Activated T-helper 1 cell treated with Interleukin-2 at 50 U/mL for 16 hours (primary cell): ENCODE data around the gene FAAP100.

Experiments
- DNase-seq: peaks from one replicate; pipeline ENCODE4 v3.0.0-alpha.2; 2020; ENCODE audit warnings: low read depth

Gene FAAP100

DNA sequence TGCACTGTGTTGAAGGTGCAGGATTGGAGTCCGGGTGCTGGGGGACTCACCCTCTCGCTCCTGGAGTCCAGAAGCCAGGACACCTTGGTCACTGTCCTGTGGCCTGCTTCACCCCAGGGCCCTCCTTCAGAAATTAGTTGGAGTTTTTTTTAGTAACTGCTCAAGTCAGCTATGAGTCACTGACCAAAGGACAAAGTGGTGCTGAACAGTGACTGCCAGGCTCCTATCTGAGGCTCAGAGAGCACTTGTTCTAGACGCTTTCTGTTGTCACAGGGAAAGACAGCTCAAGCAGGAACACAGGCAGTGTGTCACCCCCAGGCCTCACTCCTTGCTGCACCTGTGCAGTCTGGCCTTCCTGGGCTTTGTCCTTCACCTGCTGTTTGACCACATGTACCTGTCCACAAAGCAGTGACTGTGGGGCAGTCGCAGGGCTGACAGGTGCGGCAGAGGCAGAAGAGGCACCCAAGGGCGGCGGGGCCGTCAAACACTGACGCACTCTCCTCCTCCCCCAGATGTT, 4.1 kb upstream of the FAAP100 start:
- no peak for DNase-seq

DNA sequence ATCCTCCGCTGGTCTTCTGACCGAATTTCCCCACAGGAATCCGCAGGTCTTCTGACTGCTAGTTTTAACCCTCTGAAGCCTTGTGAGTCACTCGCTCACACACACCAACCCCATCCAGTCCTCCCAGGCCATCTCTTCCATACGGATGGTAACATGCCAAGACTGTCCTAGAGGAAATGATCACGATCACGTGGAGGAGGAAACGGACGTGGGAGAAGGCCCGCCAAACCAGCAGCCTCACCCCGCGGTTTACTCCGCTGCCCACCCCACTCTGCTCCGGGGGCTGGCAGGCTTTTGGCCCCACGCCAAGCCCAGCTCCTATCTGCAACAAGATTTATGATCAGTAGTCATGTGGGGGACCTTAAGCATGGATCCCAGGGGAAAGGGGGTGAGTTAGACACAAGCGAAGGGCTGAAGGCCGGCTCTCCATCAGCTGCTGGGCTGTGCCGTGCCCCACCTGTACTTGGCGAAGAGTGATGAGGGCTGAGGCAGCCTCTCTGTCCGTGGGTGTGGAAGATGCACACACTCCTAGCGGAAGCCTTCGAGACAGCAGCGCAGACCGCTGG, 1.5 kb upstream of the FAAP100 start:
- no peak for DNase-seq

DNA sequence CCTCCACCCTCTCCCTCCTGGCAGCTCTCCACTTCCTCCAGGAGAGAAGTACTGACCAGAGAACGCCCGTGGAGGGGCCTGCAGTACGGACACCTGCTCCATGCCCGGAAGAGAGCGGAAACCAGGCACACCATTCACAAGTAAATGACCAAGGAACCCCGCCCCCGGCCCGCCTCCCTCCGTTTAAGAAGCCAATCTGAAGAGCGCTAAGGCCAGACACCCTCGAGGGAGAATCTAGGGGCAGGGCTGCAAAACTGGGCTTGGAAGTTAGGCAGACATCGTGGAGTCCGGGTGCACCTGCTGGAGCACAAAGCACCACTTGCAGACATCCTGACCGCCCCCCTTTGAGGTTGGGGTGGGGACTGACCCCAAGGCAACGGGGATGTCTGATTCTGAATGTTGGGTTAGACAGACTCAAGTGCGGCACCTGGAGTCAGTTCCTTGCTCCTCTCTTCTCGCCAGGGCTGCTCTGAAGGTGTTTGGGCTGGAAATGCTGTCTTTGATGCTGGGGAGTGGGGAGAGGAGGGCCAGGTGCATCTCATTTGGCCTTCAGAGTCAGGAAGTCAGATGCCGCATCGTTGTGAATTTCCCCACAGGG, 964 bp upstream of the FAAP100 start:
- DNase-seq, result peak; percentile 61

DNA sequence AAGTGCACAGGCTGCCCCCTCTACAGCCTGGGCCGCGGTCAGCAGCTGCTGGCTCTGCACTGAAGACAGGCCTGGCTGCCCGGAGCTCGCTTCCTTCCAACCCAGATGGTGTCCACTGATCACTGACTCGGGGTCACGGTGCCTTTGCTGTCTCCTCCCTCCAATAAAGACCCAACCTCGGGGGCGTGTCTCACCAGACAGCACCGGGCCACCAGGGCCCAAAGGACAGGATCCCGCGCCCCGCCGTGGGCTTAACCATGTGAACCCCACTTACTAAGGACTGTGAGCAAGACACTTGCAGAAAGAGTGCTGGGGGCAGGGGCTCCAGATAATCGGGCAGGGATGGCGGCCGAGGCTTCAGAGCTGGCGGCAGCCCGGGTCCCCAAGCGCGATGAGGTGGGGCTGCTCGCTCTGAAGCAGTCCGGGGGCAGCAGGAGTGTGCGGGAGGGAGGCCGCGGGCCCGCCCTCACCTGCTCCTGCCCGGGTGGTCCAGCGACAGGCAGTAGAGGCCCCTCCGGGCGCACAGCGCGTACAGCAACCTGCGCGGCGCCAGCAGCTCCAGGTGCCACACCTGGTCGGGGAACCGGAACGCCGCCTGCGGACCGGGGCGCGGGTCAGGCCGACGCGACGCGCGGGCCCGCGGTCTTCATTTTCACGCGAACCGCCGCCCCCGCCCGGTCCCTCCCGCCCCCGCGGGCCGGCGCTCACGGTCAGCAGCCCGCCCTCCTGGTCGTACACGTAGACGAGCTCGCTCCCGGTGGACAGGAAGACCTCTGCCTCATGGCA, 502 bp downstream of the FAAP100 start:
- DNase-seq, result no peak

DNA sequence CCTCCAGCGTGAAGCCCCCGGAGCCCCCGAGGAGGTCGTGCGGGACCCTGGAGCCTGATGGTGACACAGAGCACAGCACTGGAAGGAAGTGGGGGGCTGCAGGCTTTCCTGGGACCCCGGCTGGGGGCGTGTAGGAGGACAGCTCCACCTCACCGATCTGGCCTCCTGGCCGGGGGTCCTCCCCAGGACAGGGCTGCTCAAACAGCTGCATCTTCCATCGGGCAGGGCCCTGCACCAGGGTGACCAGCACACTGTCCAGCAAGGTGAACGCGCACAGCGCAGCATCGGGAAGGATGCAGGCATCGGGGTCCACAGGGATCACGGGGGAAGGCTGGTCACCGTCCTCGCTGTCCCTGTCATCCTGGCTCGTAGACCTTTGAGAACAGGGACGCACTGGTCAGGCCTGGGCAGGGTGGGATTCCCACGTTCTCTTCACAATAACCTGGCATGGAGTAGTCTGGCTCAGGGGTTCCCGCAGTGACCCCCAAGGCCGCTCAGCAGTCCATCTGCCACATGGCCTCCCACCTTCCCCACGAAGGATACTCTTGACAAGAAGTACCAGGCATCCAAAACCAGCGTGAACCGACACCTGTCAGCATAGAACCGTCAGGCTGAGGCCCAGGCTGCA, 1.2 kb downstream of the FAAP100 start:
- DNase-seq, result no peak

DNA sequence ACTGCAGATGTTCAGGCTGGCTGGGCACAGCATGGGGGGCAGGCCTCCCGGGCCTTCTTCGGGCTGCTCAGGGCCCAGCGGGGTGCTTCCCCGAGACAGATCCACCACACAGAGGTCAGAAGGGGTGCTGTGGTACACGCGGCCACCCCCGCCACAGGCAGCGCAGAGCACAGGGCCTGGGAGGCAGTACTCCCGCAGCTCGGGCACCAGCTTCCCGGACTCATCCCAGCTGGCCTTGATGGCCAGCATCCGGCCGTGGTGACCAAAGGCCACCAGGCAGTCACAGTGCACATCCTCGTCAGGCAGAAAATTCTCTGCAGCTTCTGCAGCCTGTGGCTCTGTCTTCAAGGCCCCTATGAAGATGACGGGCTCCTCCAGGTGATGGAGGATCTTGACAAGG, 1.9 kb downstream of the FAAP100 start:
- DNase-seq, result no peak

DNA sequence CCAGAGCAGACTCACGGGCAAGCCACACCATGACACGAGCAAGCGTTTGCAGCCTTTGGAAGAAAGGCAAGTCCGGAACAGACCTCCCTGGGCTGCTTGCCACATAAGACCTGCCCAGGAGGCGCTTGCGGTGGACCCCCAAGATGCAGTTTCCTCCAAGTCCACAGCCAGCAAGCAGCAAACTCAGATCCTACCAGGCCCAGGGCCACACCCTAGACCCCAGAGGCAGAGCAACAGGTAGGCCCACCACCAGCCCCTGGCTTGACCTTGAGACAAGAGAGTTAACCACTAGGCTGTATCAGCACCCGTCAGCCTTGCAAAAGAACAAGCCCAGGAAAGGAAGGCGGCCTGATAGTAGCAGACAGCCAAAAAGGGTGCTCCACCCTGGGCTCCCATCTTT, 2.3 kb downstream of the FAAP100 start:
- no peak for DNase-seq

DNA sequence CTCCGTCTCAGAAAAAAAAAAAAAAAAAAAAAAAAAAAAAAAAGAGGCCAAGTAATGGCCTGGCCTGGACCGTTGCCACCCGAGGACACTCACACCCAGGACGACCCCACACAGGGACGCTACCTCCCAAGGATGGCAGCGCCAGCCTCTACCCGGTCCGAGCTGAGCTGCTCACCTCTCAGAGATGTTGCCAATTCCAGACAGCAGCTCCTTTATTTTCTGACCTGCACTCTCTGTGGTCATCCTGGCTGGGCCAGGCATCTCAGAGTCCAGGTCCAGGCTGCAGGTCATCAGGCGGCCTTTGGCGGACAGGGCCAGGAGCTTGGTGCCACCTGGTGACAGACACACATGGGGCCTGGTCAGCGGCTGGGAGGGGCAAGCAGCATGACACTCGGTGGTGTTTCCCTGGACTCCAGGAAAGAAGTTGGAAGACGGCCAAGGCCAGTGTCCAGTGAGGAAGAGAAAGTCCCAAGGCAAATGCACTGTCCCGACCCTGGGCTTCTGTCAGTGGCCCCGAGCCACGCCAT, 3.1 kb downstream of the FAAP100 start:
- no peak for DNase-seq

DNA sequence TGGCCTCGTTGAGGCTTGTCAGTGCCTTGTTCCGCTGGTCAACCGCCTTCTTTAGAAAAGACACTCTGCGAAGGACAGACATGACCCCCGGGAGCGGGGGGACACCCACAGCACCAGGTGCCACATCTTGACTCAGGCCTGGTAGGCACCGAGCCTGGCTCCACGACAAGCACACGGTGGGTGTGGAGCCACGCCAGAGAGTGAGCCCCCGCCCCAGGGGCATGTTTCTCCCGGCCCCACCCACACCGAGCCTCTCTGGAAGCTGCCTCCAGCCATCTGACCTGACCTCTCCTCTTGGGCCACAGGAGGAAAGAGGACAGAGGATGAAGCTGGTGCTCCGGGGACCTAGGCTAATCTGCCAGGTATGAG, 4.6 kb downstream of the FAAP100 start:
- DNase-seq, result no peak

DNA sequence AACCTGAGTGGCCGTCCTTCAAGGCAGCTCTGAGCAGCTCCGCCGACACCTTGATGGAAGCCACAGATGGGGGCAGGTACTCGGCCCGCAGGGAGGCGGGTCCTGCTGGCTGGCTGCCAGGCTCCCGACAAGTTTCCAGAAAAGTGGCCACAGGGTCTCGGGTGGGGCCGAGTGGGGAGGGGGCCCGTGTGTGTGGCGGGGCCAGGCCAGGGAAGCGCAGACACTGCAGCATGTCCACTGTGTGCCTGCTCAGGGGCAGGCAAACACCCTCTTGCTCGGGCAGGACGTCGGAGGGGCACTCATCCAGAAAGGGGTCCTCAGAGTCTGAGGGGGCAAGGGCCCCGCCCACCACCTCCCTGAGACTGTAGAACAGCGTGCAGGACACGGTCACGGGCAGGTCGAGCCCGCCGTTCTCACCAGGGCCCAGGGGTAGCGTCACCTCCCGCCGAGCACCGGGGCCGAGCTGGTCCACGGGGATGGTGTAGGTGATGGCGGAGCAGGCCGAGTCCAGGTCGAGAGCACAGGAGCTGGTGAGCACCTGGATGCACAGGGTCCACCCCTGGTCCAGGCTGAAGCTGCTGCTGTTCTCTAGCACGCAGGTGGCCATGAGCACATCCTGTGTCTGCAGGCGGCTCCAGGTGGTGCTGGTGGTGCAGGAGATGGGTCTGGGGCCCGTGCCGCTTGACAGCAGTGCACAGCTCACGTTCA, 5.1 kb downstream of the FAAP100 start:
- DNase-seq, result no peak

DNA sequence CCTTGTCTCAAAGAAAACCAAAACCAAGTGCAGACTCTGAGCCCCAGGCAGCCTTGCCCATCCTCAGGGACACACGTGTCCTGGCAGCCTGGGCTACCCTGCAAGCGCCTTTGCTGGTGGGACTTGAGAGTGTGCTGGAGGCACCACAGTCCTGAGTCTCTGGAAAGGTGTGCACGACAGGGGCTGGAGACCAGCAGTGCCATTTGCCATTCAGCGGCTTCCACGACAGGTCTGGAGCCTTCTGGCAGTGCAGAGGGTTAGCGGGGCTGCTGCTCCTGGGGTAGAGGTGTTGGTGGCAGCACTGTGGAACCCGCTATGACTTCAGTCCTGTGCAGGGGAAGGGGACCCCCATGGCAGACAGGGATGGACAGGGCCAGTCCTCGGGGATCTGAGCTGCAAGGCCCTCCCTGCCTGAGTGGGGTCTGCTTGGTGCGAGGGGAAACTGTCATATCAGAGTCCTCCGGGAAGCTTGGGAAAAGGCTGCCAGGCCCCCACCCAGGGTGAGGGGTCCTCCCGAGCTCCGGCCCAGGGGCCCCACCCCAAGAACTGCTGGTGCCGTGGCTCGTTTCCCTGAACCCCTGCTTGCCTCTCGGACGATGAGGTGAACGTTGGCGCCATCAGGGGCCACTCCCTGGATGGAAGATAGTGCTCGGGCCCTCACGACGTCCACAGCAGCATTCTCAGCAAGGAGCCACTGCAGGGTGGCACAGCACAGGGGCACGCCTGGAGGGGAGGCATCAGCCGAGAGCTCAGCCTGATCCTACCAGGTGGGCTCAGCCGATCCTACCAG, 6.8 kb downstream of the FAAP100 start:
- DNase-seq, result no peak

DNA sequence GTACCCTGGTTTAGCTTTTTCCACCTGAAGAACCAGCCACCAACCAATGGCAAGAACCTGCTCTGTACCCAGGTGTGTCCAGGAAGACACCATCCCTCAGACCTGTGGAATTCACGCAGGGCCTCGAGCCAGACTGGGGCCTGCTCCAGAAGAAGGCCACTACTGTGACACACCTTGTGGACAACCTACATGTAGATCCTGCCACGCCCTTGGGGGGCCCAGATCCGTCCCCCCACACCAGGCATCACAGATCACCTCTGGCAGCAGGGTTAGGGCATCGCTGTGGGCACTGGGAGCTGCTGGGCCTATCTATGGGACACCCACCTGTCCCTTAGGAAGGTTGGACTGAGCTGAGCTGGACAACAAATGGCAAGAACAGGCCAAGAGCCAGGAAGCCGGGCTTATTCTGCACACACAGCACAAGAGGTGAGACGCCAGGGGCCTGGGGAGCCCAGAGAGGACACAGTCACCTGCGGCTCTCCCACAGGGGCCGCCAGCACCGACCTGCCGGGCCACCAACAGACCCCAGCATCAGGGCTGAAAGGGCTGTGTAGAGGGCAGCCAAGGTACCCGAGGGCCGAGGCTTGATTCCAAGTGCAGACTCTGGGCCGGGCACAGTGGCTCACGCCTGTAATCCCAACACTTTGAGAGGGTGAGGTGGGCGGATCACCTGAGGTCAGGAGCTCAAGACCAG, 7.7 kb downstream of the FAAP100 start:
- no peak for DNase-seq

DNA sequence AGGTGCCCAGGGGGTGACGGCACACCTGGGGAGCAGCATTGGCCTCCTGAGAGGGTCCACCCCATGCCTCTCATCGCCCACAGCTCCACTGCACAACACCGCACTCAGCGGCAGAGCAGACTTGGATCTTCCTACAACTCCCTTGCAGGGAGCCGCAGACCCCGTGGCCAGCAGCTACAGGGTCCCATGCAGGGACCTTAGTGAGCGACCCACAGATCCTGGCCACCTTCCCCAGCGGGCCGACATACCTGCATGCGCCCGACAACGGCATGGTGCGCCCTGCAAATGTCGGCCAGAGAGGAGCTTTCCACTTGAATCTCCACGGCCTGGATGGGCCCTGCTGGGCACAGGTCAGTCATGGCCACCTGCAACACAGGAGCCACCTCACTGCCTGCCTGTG, 8.4 kb downstream of the FAAP100 start:
- DNase-seq, result no peak

DNA sequence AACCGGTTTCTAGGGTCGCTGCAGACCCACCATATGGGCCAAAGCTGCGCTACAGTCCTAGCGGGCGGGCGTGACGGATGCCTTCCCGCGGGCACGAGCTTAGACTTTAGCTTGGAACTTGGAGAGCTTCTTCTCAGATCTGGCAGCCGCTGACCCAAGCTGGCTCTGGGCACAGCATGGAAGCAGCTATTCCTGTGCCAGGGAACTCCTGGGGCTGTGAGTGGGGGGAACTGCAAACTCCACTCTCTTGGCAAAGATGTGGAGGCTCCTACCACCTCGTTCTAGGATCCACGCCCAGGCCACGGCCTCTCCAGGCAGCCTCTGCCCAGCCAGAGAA, 8.8 kb downstream of the FAAP100 start:
- no peak for DNase-seq

DNA sequence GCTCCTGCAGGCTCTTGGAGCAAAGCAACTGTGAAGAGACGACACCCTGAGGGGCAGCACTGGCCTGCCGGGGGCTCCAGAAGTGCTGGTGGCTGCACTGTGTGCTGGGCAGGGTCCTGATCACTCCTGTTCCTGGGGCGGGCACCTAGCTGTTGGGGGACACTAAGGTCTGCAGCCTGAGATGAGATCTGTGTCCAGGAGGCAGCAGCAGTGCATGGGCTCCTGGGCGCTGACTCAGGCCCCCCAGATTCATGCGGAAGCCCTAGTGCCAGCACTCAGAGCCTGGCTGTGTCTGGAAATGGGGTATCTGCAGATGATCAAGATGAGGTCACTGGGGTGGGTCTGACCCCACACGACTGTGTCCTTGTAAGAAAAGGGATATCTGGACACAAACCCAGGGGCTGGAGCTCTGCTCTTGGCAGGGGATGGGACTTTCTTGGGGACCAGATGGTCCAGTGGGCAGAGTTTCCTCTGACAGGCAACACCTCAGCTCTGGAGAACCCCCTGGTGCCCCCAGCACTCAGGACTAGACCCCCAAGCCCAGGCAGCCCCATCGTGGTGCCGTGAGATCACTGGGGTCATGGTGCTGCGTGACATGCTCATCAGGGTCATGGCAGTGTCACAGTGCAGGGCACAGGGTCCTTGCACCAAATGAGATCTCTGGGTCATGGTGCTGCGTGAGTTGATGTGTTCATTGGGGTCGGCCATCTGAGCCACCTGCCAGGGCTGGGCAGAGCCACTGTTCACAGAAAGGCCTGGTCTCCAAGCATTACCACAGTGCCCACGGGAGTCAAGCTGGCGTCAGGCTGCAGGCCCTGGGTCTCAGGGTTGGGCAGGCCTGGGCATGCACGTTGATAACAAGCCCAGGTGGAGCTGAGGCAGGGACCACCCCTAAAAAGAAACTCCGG, 9.5 kb downstream of the FAAP100 start:
- DNase-seq, result no peak

DNA sequence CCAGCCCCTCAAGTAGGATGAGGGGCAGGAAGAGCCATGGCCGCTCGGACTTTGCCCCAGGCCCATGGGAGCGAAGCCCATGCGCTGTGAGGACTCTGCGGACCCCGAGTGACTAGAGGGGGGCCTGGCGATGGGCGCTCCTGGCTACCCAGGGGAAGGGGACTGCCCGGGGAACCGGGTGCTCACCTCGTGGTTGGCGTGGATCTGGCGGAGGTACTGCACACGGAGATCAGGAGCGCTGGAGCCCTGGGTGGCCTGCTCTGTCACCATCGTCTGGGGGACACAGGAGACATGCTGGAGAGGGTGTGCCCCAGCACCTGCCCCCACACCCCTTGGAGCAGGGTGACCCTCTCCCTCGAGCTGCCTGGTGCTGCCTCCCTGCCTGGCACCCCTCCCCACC, 11.0 kb downstream of the FAAP100 start:
- DNase-seq, result no peak

DNA sequence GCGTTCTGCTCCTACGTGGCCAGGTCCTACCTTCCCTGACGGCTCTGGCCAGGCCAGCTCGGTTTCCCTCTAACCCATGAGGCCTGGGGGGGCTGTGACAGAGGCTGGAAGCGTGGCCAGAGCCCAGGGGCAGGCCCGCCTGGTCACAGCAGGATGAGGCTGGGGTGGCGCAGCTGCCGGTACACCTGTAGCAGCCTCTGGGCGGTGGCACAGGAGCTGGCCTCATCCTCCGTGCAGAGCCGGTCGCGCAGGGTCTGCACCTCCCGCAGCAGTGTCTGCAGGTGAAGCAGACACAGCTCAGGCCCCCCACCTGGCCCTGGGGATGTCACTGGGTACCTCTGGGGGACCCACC, 11.5 kb downstream of the FAAP100 start:
- no peak for DNase-seq

DNA sequence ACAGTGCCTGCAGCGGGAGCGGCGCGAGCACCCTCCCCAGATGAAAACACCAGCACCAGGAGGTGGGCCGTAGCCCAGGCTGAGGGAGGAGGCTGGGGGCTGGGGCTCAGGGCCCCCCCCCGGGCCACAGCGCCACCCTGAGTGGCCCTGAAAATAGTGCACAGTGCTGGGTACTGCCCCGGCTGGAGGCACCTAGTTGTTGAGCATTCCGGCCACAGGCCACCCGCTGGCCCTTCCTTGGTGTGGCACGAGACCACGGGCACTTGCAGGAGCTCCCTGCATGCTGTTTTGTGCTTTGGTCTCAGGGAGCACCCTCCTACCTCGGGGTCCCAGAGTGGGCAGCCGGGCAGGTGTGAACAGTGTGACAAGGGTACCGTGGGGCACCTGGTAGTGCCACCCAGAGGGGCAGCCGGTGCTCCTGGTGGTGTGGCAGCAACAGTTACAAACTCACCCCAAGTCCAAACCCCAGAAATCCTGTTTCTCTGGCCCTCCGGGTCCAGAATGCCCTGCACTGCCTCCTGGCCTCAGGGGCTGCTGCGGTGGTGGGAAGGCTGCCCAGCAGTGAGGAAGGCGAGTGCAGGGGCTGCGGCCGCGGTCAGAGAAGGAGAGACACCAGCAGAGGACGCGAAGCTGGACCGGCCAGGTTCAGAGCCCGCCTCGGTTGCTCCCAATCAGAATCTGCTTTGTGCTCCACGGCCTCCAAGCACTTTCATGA, 12.0 kb downstream of the FAAP100 start:
- DNase-seq, result no peak

DNA sequence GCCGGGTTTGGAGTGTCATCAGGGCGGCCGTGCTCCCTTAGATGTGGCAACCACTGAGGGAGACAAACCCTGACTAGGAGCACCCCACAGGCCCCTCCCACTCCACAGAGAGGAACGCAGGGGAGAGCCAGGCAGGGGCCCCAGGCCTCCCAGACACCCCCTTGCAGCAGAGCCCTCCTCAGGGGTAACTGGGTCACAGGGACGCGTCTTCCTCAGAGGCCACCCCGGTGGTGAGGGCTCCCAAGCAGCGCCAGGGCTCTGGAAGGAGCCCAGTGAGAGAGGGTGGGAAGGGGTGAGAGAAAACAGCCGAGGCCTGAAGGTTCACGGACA, 12.6 kb downstream of the FAAP100 start:
- no peak for DNase-seq
